H7 (cell line): Measurements from ENCODE around the gene PACSIN3. TPM values are rescaled to one million over a fixed set of nuclear protein-coding genes. Genes with fewer than 3 reads are reported as not detected.

Source experiments
- DNase-seq: peaks from one replicate; pipeline ENCODE4 v3.0.0; 2012
- H3K27me3 ChIP-seq: 2 replicates; pipeline ENCODE4 v1.6.0; 2011; ENCODE audit warnings: mild to moderate bottlenecking, low read length; ENCODE audit not compliant: control insufficient read depth, insufficient read depth
- H3K36me3 ChIP-seq: replicated peaks from 2 replicates; pipeline ENCODE4 v1.5.1; 2011; ENCODE audit warnings: low read length; ENCODE audit not compliant: control insufficient read depth, insufficient read depth
- H3K4me3 ChIP-seq: 2 replicates; pipeline ENCODE4 v1.5.1; 2011; ENCODE audit warnings: low read depth, mild to moderate bottlenecking, control low read depth, low read length, moderate library complexity; ENCODE audit not compliant: insufficient read depth
- total RNA-seq: library from RNA; depleted of rRNA; stranded (reverse); fragments of >200 nt; shearing (Covaris generic); gene quantifications from 2 replicates; pipeline ENCODE4 v1.2.3, GENCODE V29; 2014

The PACSIN3 gene
- total RNA-seq, 1 experiment from 2014 or later = 76.2 TPM

DNA sequence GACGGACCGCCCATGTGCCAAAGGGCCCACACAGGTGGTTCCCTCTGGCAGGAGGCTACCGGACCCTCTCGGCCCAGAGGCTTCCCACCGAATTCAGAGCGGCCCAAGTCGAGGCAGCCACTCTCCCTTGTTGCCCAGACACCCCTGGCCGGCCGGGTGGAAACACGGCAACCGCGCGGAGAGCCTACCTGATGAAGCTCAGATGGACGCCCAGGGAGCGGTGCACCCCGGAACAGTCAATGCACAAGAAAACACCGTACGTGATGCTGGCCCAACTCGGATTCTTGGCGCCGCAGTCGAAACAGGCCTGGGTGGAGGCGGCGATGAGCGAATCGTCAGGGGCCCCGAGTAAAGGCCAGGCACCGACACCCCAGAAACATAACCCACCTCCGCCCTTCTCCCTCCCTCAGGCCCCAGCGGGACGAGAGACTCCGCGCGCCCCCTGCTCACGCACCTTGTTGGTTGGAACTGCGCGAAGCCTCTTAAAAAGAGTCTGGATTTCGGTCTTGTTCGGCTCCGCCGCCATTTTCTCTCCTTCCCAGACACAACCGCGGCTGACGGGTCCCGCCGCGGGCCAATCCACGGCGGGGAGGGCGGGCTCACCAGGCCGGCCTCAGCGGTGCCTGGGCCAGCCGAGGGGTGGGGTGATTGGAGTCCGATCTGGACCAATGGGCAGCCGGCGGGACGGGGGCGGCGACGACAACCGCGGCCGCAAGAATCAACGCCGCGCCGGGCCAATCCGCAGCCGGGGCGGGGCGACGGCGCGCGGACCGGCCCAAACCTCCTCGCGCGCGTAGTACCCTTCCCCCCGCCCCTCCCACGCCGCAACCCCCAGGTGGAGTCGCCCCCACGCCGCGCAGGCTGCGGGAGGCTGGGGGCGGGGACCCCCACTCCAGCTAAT, 9.7 kb downstream of the PACSIN3 start, which contains the start of gene ARFGAP2:
TSS of gene ARFGAP2 (minus strand) at position 552 of the 901 bp plus-strand sequence. CDS start at position 526, 26 bp downstream.
- Histone ChIP-seq H3K4me3 (peak within 1 kb of the TSS; percentile 93), H3K36me3 (peaks cover 33% of the 10 kb centered on the region), H3K27me3 (no peaks in the 10 kb centered on the region)
- peak; percentile 100 for DNase-seq

DNA sequence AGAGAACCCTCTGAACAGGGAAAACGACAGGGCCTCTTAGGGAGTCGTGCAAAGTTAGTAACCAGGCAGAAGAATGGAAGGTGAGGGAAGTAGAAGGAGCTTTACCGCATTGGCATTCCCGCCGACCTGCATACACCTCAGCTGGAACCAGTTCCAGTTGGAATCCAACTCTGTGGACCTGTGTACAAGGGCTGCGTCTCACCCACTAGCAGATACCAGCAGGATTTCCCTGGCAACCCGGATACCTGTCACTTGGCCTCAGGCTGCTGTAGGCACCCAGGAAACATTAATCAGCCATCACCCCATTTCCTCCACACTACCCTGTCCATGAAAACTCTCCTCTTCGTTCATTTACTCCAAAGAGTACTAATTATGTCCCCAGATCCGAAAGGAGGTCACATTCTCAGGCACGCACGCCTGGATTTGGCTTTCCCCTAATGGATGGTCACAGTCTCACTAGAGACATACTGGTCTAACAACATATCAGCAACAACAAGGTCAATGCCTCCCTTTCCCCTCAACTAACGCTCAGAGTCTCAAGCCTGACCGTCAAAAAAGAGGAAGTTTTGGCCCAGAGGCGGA, 10.4 kb downstream of the PACSIN3 start:
- Histone ChIP-seq H3K36me3 (peaks cover 39% of the 10 kb centered on the region), H3K27me3 (no peaks in the 10 kb centered on the region), H3K4me3 (peak overlapping the region; percentile 93)

DNA sequence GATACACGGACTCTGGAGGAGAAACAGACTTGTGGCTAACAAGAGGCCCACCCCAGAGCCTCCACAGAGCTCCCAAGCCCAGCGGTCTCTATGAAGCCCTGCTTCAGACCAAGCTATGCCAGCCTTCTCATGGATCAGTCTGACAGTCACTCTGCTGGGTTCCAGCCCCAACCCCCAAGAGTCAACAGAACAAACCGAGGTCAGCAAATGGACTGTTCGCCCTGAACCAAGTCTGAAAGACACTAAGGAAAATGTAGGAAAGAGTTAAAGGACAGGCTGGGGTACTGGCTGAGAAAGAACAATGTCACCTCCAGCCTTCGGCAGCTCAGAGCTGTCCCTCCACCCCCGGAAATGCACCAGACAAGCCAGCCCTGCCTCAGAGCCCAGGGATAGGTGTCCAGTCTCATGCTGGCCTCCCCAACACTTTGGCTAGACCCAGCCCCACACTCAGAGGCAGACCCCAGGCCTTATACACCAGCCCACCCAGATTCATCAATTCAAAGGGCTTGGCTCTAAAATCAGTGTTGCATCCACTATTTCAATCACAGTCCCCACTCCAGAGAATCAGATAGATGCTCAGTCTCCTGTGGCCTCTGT, 13.4 kb downstream of the PACSIN3 start:
- Histone ChIP-seq H3K36me3 (peaks cover 43% of the 10 kb centered on the region), H3K4me3 (no peak overlapping the region), H3K27me3 (no peaks in the 10 kb centered on the region)
- no peak for DNase-seq

More for the DNA sequence above, 10.4 kb downstream of the PACSIN3 start:
- DNase-seq = no peak

DNA sequence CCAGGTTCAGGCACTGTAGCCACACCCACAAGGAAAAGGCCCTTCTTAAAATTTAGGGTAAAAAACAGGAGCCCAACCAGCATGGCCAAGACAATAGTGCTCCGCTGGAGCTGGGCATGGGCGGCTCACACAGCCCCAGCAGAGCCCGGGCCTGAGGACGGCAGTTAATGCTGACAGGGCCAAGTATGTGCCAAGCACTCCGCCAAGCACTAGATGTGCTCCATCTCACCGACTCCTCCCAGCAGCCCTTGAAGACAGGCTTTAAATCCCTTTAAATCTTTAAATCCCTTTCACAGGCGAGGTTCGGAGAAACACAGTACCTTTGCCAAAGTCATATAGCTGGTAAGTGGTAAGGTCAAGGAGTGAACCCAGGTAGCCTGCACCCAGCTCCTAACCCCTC, 14.4 kb downstream of the PACSIN3 start:
- no peaks in the 10 kb centered on the region for H3K27me3 ChIP-seq
- H3K4me3 ChIP-seq = no peak overlapping the region
- H3K36me3 ChIP-seq = peaks cover 50% of the 10 kb centered on the region
- peak; percentile 27 for DNase-seq

DNA sequence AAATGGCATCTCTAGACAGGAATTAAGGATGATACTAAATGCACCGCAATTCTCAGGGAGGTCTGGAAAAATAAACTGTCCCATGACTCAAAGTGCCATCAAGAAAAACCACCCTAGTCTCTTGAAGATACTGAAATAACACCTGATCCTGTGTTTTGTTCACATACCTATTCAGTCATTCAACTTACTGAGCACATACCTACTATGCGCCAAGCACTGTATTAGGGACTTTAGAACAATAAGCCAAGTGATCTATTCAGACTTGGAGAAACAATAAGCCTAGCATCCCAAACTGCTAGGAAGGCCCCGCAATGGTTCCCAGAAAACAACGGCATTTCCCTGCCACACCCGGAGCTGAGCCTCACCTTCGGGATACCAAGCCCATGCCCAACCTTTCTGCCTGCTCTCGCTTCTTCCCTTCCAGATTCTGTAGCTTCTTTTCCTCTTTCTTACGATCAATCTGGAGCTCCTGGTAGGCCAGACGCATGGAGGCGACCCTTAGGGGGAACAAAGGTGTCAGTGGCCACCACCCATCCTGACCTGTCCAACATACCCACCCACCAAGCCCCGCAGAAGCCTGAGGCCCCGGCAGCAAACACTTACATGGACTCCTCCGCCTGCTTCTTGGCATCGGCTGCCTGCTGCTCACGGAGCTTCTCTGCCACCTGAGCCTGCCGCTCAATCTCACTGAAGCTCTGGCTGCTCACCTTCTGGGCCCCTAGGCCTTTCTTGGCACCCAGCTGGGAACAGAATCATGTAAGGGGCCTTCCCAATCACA, 15.0 kb downstream of the PACSIN3 start:
- Histone ChIP-seq H3K36me3 (peaks cover 56% of the 10 kb centered on the region), H3K4me3 (no peak overlapping the region)

DNA sequence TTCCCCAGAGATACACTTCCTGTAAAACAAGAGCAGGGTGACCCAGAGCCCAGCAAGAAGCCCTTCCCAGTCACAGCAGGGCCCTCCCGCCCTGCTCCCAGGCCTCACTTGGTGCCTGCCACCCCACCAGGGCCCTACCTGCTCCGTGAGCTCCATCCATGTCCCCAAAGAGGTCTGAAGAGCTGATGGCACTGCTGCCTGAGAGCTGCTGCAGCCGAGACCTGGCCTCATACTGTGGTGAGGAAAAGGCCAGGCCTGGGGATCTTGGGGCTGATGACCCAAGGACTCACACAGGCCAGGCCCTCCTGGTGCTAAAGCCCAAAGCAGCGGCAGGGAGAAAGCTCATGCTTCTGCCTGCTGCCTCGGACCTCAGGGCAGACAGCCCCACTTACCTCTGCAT, 19.9 kb downstream of the PACSIN3 start:
- no peak overlapping the region for H3K4me3 ChIP-seq
- DNase-seq = no peak
- H3K36me3 ChIP-seq = peaks cover 43% of the 10 kb centered on the region
- no peaks in the 10 kb centered on the region for H3K27me3 ChIP-seq

More for the DNA sequence above, 15.0 kb downstream of the PACSIN3 start:
- no peak for DNase-seq
- no peaks in the 10 kb centered on the region for H3K27me3 ChIP-seq

DNA sequence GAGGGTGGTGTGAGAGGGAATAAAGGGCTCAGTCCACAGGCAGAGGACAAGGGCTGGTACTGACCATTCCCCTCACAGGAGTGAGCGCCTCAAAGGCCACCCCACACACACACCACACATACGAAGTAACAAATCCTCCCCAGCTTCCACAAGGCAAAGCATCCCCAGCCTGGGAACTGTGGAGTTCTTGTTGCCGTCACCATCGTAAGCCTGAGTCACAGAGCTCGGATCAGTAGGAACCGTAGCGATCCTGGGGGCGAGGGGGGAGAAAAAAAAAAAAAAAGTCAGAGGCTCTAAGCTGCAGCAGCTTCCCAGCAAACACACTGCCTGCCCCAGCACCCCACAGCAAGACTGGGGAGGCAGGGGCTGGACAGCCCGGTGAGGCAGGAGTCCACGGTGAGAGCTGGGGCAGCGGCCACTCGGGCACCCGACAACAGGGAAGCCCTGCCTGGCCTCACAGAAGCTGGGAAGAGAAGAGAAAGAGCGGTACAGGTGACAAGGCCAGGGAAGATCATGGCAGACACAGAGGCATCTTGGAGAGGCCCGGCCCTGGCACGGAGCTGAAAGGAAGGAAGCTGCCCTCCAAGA, 20.9 kb downstream of the PACSIN3 start:
- Histone ChIP-seq H3K27me3 (no peaks in the 10 kb centered on the region), H3K36me3 (peaks cover 37% of the 10 kb centered on the region), H3K4me3 (no peak overlapping the region)
- no peak for DNase-seq

DNA sequence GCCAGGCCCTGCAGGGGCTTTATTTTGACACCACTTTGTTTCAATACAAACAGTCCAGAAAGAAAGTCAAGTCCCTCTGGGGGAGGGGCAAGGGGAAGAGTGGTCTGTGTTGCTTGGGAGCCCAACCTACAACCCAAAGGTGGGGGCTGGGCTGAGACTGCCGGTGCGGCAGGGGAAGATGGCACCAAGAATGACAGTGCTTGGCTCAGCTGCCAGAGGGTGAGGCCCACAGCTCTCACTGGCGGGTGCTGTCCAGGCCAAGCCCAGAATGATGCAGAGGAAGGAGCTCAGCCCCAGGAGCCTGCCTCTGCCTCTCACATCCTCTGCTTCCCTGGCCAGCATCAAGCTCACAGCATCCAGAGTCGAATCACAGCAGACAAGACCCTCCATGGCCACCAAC, 21.9 kb downstream of the PACSIN3 start:
- no peak overlapping the region for H3K4me3 ChIP-seq
- DNase-seq = peak; percentile 40
- H3K36me3 ChIP-seq = peaks cover 33% of the 10 kb centered on the region
- no peaks in the 10 kb centered on the region for H3K27me3 ChIP-seq

DNA sequence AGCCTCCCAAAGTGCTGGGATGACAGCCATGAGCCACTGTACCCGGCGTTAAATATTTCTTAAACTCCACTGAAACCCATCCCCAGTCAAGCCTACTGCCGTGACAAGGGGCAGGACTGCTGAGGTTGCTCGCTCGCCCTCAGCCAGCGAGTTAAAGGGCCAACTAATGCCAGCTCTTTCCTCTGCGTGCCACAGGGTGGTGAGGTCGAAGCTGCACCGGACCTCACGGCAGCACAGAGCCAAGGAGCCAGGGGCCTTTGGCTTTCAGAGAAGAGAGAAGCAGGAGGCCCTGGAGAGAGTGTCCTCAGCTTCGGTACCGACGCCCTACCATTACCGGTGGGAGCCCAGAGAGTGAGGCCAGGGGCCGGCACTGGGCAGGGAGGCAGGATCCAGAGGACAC, 22.3 kb downstream of the PACSIN3 start:
- Histone ChIP-seq H3K36me3 (peaks cover 33% of the 10 kb centered on the region), H3K4me3 (no peak overlapping the region), H3K27me3 (no peaks in the 10 kb centered on the region)
- no peak for DNase-seq

DNA sequence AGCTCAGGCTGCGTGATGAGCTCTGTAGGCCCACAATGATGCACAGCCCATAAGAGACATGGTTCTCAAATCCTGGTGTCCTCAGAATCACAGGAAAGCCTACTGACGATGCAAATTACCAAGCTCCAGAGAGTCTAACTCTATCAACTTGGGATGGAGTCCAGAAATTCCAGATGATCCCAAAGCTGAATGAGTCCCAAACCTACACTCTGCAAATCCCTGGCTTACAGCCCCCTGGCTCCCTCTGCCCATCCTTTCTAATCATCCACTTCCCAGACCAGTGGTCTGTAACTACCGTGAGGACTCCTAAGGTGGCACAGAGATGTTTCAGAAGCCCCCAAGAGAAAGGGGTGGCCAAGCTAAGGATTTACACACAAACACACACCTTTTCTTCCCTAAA, 23.0 kb downstream of the PACSIN3 start:
- no peak for DNase-seq
- Histone ChIP-seq H3K36me3 (peaks cover 28% of the 10 kb centered on the region), H3K27me3 (no peaks in the 10 kb centered on the region), H3K4me3 (no peak overlapping the region)

DNA sequence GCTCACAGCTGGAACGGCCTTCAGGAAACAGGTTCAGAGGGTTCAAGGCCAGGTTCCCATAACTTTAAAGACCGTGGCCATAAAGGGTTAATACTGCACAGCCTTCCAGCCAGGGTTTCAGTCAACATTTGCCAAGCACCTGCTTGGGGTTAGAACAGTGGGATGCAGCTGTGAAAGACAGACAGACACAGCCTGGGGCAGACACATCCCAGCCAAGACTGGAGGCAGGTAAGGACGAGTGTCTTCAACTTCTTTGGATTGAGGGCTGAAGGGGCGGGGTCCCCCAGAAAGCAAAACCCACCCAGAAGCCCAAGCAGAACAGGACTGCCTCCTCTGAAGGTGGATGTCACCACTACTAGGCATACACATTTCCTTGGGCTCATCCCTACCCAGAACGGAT, 23.8 kb downstream of the PACSIN3 start:
- Histone ChIP-seq H3K36me3 (peaks cover 22% of the 10 kb centered on the region), H3K4me3 (no peak overlapping the region), H3K27me3 (no peaks in the 10 kb centered on the region)
- peak; percentile 42 for DNase-seq

DNA sequence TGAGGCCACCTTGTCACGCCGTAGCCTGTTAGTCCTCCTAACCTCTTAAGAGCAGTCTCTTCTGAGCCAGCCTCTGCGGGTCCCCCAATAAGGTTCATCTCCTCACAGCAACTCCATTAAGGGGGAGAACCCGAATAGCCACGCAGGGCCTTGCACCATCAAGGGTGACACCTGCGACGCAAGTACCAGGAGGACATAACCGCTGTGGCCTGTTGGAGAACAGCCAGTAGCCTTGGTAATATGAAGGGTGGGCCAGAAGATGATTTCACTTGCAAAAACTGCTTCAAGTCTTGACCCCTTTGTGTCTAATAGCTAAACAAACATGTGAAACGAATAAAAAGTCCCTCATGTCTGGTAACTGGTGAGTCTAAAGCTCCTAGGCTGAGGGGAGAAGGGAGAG, 24.3 kb downstream of the PACSIN3 start:
- no peaks in the 10 kb centered on the region for H3K27me3 ChIP-seq
- H3K4me3 ChIP-seq = no peak overlapping the region
- H3K36me3 ChIP-seq = peaks cover 18% of the 10 kb centered on the region
- DNase-seq = no peak

DNA sequence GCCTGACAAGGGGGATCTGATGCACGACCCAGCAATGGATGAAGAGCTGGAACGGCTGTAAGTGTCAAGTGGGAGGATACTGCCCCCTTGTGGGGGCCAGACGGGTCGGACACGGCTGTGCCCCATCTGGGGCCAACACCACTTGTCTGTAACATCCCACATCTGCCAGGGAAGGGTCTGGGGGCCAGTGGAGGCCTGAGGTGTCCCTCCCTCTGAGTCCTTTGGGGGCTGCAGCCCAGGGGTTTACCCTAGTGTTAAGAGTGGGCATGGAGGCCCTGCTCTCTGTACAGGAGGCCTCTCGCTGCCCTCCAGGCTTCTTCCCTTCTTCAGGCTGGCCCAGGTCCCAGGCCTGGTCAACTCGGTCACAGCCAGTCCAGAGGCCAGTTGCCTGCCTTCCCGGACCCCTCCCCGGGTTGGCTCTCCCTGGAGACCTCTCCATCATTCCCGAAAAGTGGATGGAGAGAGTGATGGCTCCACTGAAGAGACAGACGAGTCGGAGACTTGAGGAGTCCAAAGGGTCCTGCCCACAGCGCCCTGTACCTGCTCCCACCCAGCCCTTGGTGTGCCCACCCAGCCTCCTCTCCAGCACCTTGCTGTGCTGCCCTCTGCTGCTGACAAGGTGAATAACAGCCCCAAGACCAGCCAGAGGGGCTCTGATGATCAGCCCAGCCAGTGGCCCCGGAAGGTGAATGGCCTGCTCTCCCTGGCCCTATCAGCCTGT, 24.9 kb downstream of the PACSIN3 start:
- peak; percentile 94 for DNase-seq

More for the DNA sequence above, 24.9 kb downstream of the PACSIN3 start:
- Histone ChIP-seq H3K36me3 (peaks cover 12% of the 10 kb centered on the region), H3K27me3 (no peaks in the 10 kb centered on the region), H3K4me3 (no peak overlapping the region)
